HUES6 (cell line): ENCODE results near the gene SEL1L.
A peak's percentile ranks its signal among the peaks of the same experiment; 100 is the strongest.
"Not testable (repeated sequence)": the region's sequence is repeated elsewhere in the genome, so short reads cannot be mapped to it uniquely, and the experiment has no call there.

Experiments used
- H3K27ac ChIP-seq: 2 replicates; pipeline ENCODE4 v1.7.0; 2013; ENCODE audit warnings: low read depth, mild to moderate bottlenecking, low read length, inconsistent platforms
- H3K27me3 ChIP-seq: 2 replicates; pipeline ENCODE4 v1.6.1; 2013; ENCODE audit warnings: low read length; ENCODE audit not compliant: control insufficient read depth, insufficient read depth
- H3K36me3 ChIP-seq: 2 replicates; pipeline ENCODE4 v1.6.1; 2013; ENCODE audit warnings: low read length; ENCODE audit not compliant: control insufficient read depth, insufficient read depth
- H3K4me1 ChIP-seq: 2 replicates; pipeline ENCODE4 v1.6.1; 2013; ENCODE audit warnings: low read length; ENCODE audit not compliant: control insufficient read depth, insufficient read depth
- H3K4me3 ChIP-seq: 2 replicates; pipeline ENCODE4 v1.5.1; 2013; ENCODE audit warnings: low read depth, low read length
- H3K9ac ChIP-seq: one replicate; pipeline ENCODE4 v1.6.1; 2013; ENCODE audit warnings: mild to moderate bottlenecking, low read length
- H3K9me3 ChIP-seq: 2 replicates; pipeline ENCODE4 v1.6.1; 2013; ENCODE audit warnings: low read depth, low read length; ENCODE audit not compliant: control insufficient read depth, insufficient read depth

SEL1L gene

DNA sequence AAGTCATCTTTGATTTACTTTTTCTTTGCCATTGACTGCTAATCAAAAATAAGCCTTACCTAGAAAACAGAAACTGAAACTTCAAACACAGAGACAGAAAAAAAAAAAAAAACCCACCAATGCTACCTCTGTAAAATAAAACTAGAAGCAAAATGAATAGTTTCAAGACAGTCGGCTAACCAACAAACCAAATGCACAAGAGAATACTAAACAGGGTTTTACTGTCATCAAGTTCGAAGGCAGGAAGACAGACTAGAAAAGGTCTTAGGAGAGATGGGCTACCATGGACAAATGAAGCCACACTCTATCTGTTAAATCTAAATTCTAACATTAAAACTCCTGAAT lies 59.5 kb downstream of the SEL1L start:
- Histone ChIP-seq H3K4me1 (no peaks in the 10 kb centered on the region; the same call in 1 of the 2 replicates), H3K36me3 (peaks cover 34% of the 10 kb centered on the region), H3K4me3 (no peak overlapping the region), H3K27me3 (no peaks in the 10 kb centered on the region), H3K9ac (no peak overlapping the region), H3K9me3 (no peaks in the 10 kb centered on the region), H3K27ac (no peak overlapping the region)

DNA sequence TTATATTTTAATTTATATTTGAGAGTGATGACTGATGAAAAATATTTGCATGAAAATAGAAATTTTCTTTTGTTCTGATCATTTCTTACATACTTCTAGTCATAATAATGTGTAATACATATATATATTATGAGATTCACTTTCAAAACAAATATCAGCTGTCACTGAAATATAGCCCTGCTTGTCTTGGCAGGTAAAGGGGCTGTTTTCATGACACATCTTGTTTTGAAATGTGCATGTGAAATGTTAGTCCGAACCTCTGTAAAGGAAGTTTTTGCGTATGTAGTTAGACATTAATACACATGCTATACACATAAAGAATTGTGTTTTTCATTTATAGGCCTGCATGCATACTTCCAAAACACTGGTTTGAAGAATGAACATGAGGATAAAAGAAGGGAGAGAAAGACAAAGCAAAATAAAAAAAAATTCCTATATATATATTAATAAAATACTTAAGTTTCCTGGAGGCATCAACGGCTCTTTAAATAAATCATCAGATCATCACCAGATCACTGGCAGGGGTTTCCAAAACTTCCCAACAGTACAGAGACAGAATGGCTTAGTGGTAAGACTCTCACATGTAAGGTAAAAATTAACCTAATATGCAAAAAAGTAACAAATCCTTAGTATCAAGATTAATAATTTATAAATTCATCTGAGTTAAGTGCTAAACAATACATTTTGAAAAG lies 60.1 kb downstream of the SEL1L start:
- Histone ChIP-seq H3K27ac (no peak overlapping the region), H3K9ac (no peak overlapping the region)

DNA sequence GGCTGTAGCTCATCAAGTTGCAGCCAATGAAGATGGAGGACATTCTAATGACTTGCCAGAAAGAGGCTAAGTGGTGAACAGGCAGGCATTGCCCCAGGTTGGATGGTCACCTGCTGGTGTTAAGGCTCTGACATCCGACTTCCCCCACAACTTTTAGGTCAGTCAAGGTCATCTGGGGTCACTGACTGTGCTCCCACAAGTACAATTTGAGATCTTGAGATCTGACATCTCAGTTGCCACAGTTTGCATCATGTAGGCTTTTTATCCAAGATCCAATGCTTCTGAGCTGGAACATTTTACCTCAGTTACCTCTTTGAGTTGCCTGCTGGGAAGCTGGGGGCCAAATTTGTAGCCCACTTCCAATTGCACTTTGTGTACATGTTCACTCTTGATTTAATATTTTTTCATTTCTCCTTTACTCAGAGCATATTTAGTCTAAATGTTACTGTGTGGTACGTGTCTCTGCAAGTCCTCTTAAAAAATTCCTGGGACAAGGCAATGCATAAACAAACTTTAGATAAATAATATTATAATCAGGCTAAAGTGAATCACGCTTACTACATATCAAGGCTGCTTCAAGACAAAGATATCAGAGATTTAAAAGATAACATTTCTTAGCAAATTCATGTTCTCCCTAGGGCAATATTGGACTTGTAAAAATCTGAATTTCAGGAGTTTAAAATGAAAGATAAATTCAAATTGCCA lies 61.4 kb downstream of the SEL1L start:
- Histone ChIP-seq H3K9ac (no peak overlapping the region), H3K27ac (no peak overlapping the region), H3K4me1 (no peaks in the 10 kb centered on the region; the same call in 1 of the 2 replicates), H3K36me3 (peaks cover 15% of the 10 kb centered on the region), H3K27me3 (no peaks in the 10 kb centered on the region), H3K9me3 (no peaks in the 10 kb centered on the region), H3K4me3 (no peak overlapping the region)

More for the DNA sequence above, 60.1 kb downstream of the SEL1L start:
- Histone ChIP-seq H3K4me3 (no peak overlapping the region), H3K9me3 (no peaks in the 10 kb centered on the region), H3K36me3 (peaks cover 29% of the 10 kb centered on the region), H3K4me1 (no peaks in the 10 kb centered on the region; the same call in 1 of the 2 replicates), H3K27me3 (no peaks in the 10 kb centered on the region)

DNA sequence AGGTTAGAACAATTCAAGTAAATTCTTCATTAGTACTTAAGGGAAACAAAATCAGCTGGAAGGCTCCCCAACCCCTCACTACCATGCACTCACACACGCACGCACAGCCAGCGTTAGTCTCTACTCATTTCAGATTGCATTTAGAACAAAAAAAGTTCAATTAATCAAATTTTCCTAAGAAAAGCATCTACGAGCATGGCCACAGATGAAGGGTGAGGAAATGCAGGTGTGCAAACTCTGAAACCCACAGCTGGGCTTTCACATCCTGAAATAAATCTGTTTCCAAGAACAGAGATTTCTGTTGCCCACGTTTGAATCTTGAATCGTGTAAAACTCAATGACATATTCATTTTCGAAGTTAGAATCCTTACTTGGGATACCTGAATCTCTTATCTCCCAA lies 62.6 kb downstream of the SEL1L start:
- Histone ChIP-seq H3K9ac (no peak overlapping the region), H3K36me3 (peaks cover 4% of the 10 kb centered on the region), H3K9me3 (no peaks in the 10 kb centered on the region), H3K27me3 (no peaks in the 10 kb centered on the region), H3K4me3 (no peak overlapping the region), H3K27ac (no peak overlapping the region), H3K4me1 (no peaks in the 10 kb centered on the region; the same call in 1 of the 2 replicates)

DNA sequence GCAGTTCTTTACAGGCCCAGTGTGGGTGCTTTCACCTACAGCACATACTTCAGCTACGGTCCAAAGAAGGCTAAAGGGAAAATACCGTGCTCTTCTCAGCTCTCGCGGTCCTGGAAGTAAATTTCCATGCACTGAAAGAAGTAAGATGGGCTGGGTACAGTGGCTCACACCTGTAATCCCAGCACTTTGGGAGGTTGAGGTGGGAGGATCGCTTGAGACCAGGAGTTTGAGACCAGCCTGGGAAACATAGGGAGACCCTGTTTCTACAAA lies 63.2 kb downstream of the SEL1L start:
- H3K4me1 ChIP-seq, H3K27me3 ChIP-seq, H3K9ac ChIP-seq, H3K27ac ChIP-seq, H3K4me3 ChIP-seq, H3K9me3 ChIP-seq, H3K36me3 ChIP-seq: not testable (repeated sequence)

DNA sequence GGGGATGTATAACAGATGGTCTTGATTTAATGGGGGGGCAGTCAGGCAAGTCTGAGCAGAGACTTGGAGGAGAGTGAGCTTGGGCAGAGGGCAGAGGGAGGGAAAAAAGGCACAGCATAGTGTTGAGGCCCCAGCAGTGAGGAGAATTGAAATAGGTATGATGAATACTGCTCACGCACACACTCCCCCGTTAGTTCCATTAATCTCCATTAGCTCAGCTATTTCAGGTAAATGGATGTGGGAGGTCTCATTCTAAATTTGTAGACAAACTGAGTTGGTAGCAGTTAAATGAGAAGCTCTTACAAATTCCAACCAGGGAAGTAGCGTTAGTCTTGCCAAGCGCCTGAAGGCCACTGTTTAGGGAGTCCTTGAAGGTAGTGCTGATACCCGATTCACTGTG lies 66.8 kb downstream of the SEL1L start:
- H3K4me1 ChIP-seq = no peaks in the 10 kb centered on the region
- H3K4me3 ChIP-seq = no peak overlapping the region
- H3K9ac ChIP-seq = no peak overlapping the region
- no peak overlapping the region for H3K27ac ChIP-seq
- H3K27me3 ChIP-seq = no peaks in the 10 kb centered on the region
- 0 out of 2 replicates have a peak, but pooled peaks cover 5% of the 10 kb centered on the region for H3K9me3 ChIP-seq
- H3K36me3 ChIP-seq = no peaks in the 10 kb centered on the region

DNA sequence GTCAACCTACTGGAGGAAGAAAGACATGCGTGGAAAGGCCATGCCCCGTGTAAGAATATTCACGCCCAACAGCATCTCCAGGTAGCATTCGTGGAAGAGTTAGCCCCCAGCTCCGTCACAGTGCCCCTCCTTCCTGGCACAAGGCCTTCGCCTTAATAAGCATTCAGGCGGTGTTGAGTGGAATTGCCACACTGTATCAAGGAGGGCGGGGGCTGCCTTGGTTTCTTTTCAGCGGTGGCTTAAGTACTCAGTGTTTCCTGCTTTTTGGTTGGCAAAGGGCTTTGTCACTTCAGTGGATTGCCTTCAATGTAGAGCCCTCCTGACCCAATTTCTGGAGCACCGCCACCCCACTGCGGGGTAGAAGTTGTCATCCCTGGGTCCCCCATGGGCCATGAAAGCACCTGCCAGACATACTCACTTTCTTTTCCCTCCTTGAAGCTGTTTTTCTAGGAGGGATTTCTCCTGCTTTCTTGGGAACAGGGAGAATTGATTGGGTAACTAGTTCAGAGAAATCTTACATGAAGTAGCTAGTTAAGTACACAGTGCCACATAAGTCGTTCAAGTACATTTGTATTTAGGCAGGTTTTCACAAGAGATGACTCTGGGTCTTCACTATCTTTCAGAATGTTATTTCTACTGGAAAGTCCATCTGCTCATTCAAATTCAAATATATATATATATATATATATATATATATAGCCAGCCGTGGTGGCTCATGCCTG lies 68.0 kb downstream of the SEL1L start:
- no peak overlapping the region for H3K4me3 ChIP-seq
- no peak overlapping the region for H3K27ac ChIP-seq
- no peaks in the 10 kb centered on the region for H3K36me3 ChIP-seq
- 0 out of 2 replicates have a peak, but pooled peaks cover 5% of the 10 kb centered on the region for H3K9me3 ChIP-seq
- H3K4me1 ChIP-seq = no peaks in the 10 kb centered on the region
- H3K9ac ChIP-seq = no peak overlapping the region
- H3K27me3 ChIP-seq = no peaks in the 10 kb centered on the region

DNA sequence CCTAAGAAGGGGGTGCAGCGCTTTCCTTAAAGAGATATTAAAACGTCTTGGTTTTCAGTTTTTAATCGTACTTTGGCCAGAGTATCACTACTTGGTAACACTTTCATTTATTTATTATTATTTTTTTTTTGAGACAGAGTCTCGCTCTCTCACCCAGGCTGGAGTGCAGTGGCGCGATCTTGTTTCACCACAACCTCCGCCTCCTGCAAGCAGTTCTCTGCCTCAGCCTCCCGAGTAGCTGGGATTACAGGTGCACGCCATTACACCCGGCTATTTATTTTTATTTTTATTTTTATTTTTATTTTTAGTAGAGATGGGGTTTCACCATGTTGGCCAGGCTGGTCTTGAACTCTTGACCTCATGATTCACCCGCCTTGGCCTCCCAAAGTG lies 68.7 kb downstream of the SEL1L start:
- H3K4me3 ChIP-seq = peak overlapping the region; percentile 57
- not testable (repeated sequence) for H3K9me3 ChIP-seq, H3K27me3 ChIP-seq, H3K27ac ChIP-seq, H3K9ac ChIP-seq, H3K36me3 ChIP-seq, H3K4me1 ChIP-seq

DNA sequence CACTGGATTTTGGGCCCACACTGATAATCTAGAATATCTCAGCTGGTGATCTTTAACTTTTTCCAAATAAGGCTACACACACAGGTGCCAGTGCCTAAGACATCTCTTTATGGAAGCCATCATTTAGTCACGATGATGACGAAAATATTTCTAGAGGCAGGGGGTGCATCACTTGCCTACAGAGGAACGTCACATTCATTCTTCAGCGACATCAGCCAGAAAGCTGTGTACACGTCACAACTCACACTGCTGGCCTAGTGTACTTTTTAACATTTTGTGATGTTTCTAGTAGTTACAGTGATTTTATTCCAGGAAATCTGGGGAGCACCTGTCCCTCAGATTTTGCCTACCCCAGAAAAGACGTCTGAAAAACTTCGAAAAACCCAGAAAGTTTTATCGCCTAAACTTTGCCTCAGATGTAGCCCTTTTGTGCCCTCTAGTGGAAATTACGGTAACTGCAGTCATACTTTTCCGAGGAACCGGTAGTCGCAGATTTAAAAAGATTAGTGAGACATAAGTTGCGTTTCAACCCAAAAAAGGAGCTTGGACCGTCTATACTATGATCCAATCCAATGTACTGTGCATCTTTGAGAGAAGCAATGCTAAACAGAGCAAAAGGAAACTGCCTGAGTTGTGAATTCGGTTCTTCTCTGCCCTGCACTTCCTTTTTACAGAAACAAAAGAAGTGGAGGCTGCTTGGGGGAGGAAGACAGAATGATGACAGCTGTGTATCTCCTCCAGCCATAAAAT lies 69.2 kb downstream of the SEL1L start:
- Histone ChIP-seq H3K36me3 (no peaks in the 10 kb centered on the region), H3K4me3 (peak overlapping the region; percentile 57), H3K9ac (peak overlapping the region; percentile 81), H3K9me3 (0 out of 2 replicates have a peak, but pooled peaks cover 5% of the 10 kb centered on the region), H3K27me3 (no peaks in the 10 kb centered on the region), H3K4me1 (no peaks in the 10 kb centered on the region), H3K27ac (no peak overlapping the region)

DNA sequence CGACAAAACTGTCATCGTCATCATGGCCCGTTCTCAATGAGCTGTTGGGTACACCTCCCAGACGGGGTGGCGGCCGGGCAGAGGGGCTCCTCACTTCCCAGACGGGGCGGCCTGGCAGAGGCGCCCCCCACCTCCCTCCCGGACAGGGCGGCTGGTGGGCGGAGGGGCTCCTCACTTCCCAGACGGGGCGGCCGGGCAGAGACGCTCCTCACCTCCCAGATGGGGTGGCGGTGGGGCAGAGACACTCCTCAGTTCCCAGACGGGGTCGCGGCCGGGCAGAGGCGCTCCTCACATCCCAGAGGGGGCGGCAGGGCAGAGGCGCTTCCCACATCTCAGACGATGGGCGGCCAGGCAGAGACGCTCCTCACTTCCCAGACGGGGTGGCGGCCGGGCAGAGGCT lies 71.3 kb downstream of the SEL1L start:
- H3K27me3 ChIP-seq, H3K27ac ChIP-seq, H3K36me3 ChIP-seq, H3K4me1 ChIP-seq, H3K9ac ChIP-seq, H3K9me3 ChIP-seq, H3K4me3 ChIP-seq: not testable (repeated sequence)

DNA sequence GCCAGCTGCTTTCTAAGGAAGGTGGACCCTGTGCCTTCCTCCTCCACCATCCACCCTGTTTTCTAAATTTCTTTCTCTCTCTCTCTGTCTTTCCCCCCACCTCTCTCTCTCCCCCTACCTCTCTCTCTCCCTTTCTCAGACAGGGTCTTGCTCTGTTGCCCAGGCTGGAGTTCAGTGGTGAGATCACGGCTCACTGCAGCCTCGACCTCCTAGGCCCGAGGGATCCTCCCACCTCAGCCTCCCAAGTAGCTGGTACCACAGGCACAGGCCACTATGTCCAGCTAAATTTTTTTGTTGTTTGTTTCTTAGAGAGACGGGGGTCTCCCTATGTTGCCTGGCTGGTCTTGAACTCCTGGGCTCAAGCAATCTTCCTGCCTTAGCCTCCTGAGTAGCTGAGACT lies 73.7 kb downstream of the SEL1L start:
- Histone ChIP-seq H3K9ac (no peak overlapping the region), H3K9me3 (0 out of 2 replicates have a peak, but pooled peaks cover 5% of the 10 kb centered on the region), H3K27me3 (no peaks in the 10 kb centered on the region), H3K4me3 (no peak overlapping the region), H3K27ac (no peak overlapping the region), H3K36me3 (no peaks in the 10 kb centered on the region), H3K4me1 (no peaks in the 10 kb centered on the region)
